ENCODE measurements around the gene OR10H1.
"Not testable (repeated sequence)": the region's sequence is repeated elsewhere in the genome, so short reads cannot be mapped to it uniquely, and the experiment has no call there.

Gene OR10H1

GRCh38 chr19:15828121-15828610 is 12.7 kb upstream of the OR10H1 start:
- no peak for DNase-seq

GRCh38 chr19:15825753-15826152 is 10.3 kb upstream of the OR10H1 start:
- DNase-seq, result no peak

GRCh38 chr19:15820646-15821045 is 5.2 kb upstream of the OR10H1 start:
- no peak for DNase-seq

- no peak for DNase-seq
Observed at GRCh38 chr19:15813916-15814315, 1.5 kb downstream of the OR10H1 start.

GRCh38 chr19:15812060-15812722 is 3.3 kb downstream of the OR10H1 start:
- DNase-seq, result no peak

GRCh38 chr19:15811476-15811875 is 4.0 kb downstream of the OR10H1 start:
- DNase-seq, result no peak

GRCh38 chr19:15810335-15810734 is 5.1 kb downstream of the OR10H1 start:
- no peak for DNase-seq

GRCh38 chr19:15794279-15794678 is 21.2 kb downstream of the OR10H1 start:
- not testable (repeated sequence) for DNase-seq

- DNase-seq, result no peak
Observed at GRCh38 chr19:15790096-15790495, 25.4 kb downstream of the OR10H1 start.

- no peak for DNase-seq
Observed at GRCh38 chr19:15788594-15789270, 26.7 kb downstream of the OR10H1 start.

- DNase-seq, result no peak
Observed at GRCh38 chr19:15787611-15788155, 27.8 kb downstream of the OR10H1 start, which contains the start of gene OR10H5. Gene OR10H5 (plus strand): TSS chr19:15787661. CDS start chr19:15794049, 6,388 bp downstream.

- DNase-seq, result not testable (repeated sequence)
Observed at GRCh38 chr19:15782896-15783295, 32.6 kb downstream of the OR10H1 start.

- DNase-seq, result no peak
Observed at GRCh38 chr19:15782211-15782610, 33.3 kb downstream of the OR10H1 start.

GRCh38 chr19:15781661-15782060 is 33.8 kb downstream of the OR10H1 start:
- DNase-seq, result no peak

GRCh38 chr19:15780610-15781418 is 34.6 kb downstream of the OR10H1 start:
- DNase-seq, result no peak

- DNase-seq, result peak; percentile 9
Observed at GRCh38 chr19:15779756-15780476, 35.5 kb downstream of the OR10H1 start.

- DNase-seq, result no peak
Observed at GRCh38 chr19:15776991-15777970, 38.2 kb downstream of the OR10H1 start.

GRCh38 chr19:15776264-15776663 is 39.2 kb downstream of the OR10H1 start:
- DNase-seq, result no peak

- DNase-seq, result no peak
Observed at GRCh38 chr19:15775249-15775648, 40.2 kb downstream of the OR10H1 start.

- not testable (repeated sequence) for DNase-seq
Observed at GRCh38 chr19:15774159-15774558, 41.3 kb downstream of the OR10H1 start.

GRCh38 chr19:15769586-15769985 is 45.9 kb downstream of the OR10H1 start:
- no peak for DNase-seq
